Activated CD8-positive, alpha-beta memory T cell treated with anti-CD3 and anti-CD28 coated beads, Interleukin-2, amount 50 U/mL, for 1 hour (primary cell): ENCODE measurements around the gene EML2.
"Not testable (repeated sequence)": the region's sequence is repeated elsewhere in the genome, so short reads cannot be mapped to it uniquely, and the experiment has no call there.

Source experiments
- DNase-seq: peaks from one replicate; pipeline ENCODE4 v3.0.0-alpha.2; 2020; ENCODE audit errors: extremely low read depth

EML2 gene

DNA sequence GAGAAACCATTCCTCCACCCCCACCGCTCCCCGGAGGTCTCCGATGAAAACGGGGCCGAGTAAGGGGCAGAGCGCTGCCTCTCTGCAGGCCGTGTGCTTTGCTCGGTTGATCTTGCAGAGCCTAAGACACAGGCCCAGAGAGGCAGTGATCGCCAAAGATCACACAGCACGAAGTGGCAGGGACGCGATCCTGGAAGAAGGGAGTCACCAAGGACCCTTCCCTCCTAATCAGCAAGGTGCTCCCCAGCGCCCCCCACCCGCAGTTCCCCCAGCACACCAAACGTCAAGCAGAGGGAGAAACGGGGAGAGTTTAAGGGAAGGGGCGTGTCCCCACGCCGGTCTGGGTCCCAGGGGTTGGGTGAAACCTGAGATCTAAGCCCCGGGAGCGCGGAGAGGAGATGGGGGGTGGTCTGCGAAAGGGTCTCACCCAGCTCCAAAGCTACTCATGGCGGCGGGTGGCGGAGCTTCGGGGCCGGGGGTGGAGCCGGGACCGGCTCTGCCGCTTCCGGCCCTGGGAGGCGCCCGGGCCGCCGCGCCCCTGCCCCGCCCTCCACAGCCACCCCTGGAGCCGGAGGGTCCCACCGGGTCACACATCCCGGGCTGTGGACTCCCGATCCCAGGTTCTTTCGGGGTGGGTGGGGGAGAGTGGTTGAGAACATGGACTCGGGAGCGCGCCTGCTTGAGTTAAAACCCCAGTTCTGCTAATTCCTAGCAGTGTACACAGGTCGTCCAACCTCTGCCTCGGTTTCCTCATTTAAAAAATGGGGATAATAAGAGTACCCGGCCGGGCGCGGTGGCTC lies at the start of gene EML2:
TSS of gene EML2 (minus strand) at position 468 of the 800 bp plus-strand sequence. CDS start at position 447, 21 bp downstream.
- no peak for DNase-seq

GRCh38 chr19:45687599-45687998 lies 48.4 kb upstream of the EML2 start:
- no peak for DNase-seq

GRCh38 chr19:45685045-45685444 lies 45.8 kb upstream of the EML2 start:
- not testable (repeated sequence) for DNase-seq

- DNase-seq = no peak
Observed at GRCh38 chr19:45682908-45683307, 43.7 kb upstream of the EML2 start.

- DNase-seq = no peak
Observed at GRCh38 chr19:45682117-45682516, 42.9 kb upstream of the EML2 start.

- no peak for DNase-seq
Observed at GRCh38 chr19:45681391-45682015, 42.3 kb upstream of the EML2 start.

GRCh38 chr19:45677351-45678230 lies 38.4 kb upstream of the EML2 start:
- peak; percentile 68 for DNase-seq

- DNase-seq = no peak
Observed at GRCh38 chr19:45676851-45677263, 37.7 kb upstream of the EML2 start.

DNA sequence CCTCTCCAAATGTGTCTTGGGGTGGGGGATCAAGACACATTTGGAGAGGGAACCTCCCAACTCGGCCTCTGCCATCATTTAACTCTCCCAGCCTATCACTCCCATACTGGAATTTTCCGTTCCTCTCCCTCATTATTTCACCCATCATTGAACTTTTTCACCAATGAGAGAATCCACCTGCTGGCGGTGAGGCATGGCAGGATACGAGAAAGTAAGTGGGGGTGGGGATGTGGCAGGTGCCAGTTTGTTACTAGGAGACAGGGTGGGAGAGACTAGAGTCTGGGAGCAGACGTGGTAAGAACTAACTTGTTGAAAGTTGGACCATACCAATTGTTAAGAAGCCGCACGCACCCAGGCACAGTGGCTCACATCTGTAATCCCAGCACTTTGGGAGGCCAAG lies 35.7 kb upstream of the EML2 start:
- no peak for DNase-seq

GRCh38 chr19:45670670-45671453 lies 31.7 kb upstream of the EML2 start:
- no peak for DNase-seq

DNA sequence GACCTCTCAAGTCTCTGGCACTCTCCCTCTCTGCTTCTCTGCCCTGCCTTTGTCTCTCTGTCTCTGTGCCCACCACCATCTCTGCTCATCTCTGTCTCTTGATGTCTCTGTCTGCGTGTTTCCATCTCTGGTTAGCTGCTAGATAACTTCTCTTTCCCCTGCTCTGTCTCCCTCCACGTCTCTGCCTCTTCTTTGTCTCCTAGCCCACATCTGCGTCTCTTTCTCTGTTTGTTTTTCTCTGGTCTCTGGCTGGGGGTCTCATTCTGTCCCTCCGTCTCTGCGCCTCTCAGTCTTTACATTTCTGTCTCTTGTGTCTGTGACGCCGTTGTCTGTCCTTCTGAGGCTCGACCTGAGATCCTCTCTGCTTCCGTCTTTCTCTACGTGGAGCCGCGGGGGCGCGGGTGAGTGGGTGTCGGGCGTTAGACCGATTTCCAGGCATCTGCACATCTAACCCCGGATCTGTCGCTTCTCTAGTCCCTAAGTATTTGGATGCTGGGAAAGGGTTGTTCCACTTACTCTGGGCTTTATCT lies 29.2 kb upstream of the EML2 start:
- no peak for DNase-seq

- DNase-seq = no peak
Observed at GRCh38 chr19:45667620-45668341, 28.6 kb upstream of the EML2 start, which contains the start of gene GIPR. Gene GIPR, plus strand, starts transcription at chr19:45668221. Its CDS starts 1,300 bp downstream, at chr19:45669521.

DNA sequence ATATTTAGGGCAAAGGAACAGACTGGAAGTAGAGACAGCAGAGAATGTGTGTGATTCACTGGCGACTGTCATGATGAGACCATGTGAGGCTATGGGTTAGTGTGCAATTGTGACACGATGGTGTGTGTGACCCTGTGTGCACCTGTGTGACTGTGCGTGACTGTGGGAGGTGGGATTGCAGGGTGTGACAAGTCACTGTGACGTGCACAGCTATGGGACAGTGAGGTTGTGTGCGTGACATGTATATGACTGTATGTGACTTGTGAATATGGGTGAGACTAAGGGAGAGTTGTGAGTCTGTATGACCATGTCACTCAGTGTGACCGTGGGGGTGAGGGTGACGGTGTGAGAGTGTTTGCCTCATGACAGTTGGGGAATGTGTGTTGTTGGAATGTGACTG lies 25.4 kb upstream of the EML2 start:
- no peak for DNase-seq

GRCh38 chr19:45663800-45664199 lies 24.6 kb upstream of the EML2 start:
- DNase-seq = no peak

- DNase-seq = no peak
Observed at GRCh38 chr19:45660636-45661035, 21.4 kb upstream of the EML2 start.

GRCh38 chr19:45659096-45659729 lies 20.0 kb upstream of the EML2 start:
- no peak for DNase-seq

GRCh38 chr19:45657520-45658167 lies 18.4 kb upstream of the EML2 start:
- DNase-seq = no peak

DNA sequence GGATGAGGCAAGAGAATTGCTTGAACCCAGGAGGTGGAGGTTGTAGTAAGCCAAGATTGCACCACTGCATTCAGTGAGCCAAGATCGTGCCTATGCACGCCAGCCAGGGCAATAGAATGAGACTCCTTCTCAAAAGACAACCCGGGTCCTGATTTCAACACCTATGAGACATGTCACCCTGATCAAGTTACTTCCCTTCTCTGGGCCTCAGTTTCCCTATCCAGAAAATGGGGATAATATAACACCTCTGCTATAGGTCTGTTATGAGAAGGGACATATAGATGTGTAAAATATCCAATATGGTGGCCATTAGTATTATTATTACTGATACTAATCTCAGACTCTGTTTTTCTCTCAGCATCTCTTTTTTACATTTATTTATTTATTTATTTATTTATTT lies 15.9 kb upstream of the EML2 start:
- DNase-seq = no peak

GRCh38 chr19:45653634-45654033 lies 14.4 kb upstream of the EML2 start:
- no peak for DNase-seq

- DNase-seq = no peak
Observed at GRCh38 chr19:45650722-45651121, 11.5 kb upstream of the EML2 start.
